PFSK-1 (cell line): ENCODE data around the gene DDX47.

Experiments
- FOXP2 ChIP-seq: optimal IDR thresholded peaks from 2 replicates; pipeline ENCODE3; 2011; ENCODE audit warnings: borderline replicate concordance, control low read depth, inconsistent platforms; ENCODE audit not compliant: insufficient read depth; ENCODE audit errors: extremely low read length, extremely low read depth
- POLR2AphosphoS5 ChIP-seq: IDR thresholded peaks from 2 replicates; pipeline ENCODE4 v1.6.1; 2012; ENCODE audit warnings: low read depth, mild to moderate bottlenecking, control low read depth, low read length, moderate library complexity
- REST ChIP-seq, 2 experiments: IDR thresholded peaks; 2 replicates each; pipeline versions ENCODE4 v1.6.1 to v1.8.0; 2011 to 2012; ENCODE audit warnings: low read depth in 2 of 2, low read length in 2 of 2, control low read depth in 1 of 2, inconsistent platforms in 1 of 2, mild to moderate bottlenecking in 1 of 2, moderate library complexity in 1 of 2; ENCODE audit not compliant: insufficient read depth in 1 of 2
- SIN3A ChIP-seq: IDR thresholded peaks from 2 replicates; pipeline ENCODE4 v1.6.1; 2012; ENCODE audit warnings: mild to moderate bottlenecking, low read length, moderate library complexity, borderline replicate concordance; ENCODE audit not compliant: insufficient read depth
- TAF1 ChIP-seq: IDR thresholded peaks from 2 replicates; pipeline ENCODE4 v1.6.1; 2012; ENCODE audit warnings: low read length, control low read depth, borderline replicate concordance; ENCODE audit not compliant: insufficient read depth

The DDX47 gene

GRCh38 chr12:12835378-12836146, 22.4 kb downstream of the DDX47 start:
- no peak for TF ChIP-seq TAF1
- no peak for TF ChIP-seq REST (IDR thresholded peaks at IDR 0.05; ENCODE audit: insufficient read depth in 1 of 2, low read depth in 2 of 2, low read length in 2 of 2)
- no peak for TF ChIP-seq POLR2AphosphoS5
- no peak for TF ChIP-seq SIN3A
- TF ChIP-seq FOXP2: no peak

- TF ChIP-seq REST (IDR thresholded peaks at IDR 0.05; ENCODE audit: insufficient read depth in 1 of 2, low read depth in 2 of 2, low read length in 2 of 2) (no peak), FOXP2 (no peak), TAF1 (no peak), POLR2AphosphoS5 (no peak)
Measured at GRCh38 chr12:12836571-12836970, 23.4 kb downstream of the DDX47 start.

- no peak for TF ChIP-seq FOXP2
- no peak for TF ChIP-seq REST (IDR thresholded peaks at IDR 0.05; ENCODE audit: insufficient read depth in 1 of 2, low read depth in 2 of 2, low read length in 2 of 2)
- no peak for TF ChIP-seq SIN3A
- no peak for TF ChIP-seq TAF1
- TF ChIP-seq POLR2AphosphoS5: no peak
Measured at GRCh38 chr12:12837025-12837812, 24.1 kb downstream of the DDX47 start.

- no peak for TF ChIP-seq FOXP2
- TF ChIP-seq SIN3A: no peak
- no peak for TF ChIP-seq TAF1
- TF ChIP-seq POLR2AphosphoS5: no peak
- TF ChIP-seq REST (IDR thresholded peaks at IDR 0.05; ENCODE audit: insufficient read depth in 1 of 2, low read depth in 2 of 2, low read length in 2 of 2): no peak
Measured at GRCh38 chr12:12837813-12838153, 24.6 kb downstream of the DDX47 start.
